Measurements from ENCODE around the gene PVALB. TPM values are rescaled to one million over a fixed set of nuclear protein-coding genes. Genes with fewer than 3 reads are reported as not detected.

PVALB gene
- total RNA-seq, 4 donors from 2014 or later = not detected

DNA sequence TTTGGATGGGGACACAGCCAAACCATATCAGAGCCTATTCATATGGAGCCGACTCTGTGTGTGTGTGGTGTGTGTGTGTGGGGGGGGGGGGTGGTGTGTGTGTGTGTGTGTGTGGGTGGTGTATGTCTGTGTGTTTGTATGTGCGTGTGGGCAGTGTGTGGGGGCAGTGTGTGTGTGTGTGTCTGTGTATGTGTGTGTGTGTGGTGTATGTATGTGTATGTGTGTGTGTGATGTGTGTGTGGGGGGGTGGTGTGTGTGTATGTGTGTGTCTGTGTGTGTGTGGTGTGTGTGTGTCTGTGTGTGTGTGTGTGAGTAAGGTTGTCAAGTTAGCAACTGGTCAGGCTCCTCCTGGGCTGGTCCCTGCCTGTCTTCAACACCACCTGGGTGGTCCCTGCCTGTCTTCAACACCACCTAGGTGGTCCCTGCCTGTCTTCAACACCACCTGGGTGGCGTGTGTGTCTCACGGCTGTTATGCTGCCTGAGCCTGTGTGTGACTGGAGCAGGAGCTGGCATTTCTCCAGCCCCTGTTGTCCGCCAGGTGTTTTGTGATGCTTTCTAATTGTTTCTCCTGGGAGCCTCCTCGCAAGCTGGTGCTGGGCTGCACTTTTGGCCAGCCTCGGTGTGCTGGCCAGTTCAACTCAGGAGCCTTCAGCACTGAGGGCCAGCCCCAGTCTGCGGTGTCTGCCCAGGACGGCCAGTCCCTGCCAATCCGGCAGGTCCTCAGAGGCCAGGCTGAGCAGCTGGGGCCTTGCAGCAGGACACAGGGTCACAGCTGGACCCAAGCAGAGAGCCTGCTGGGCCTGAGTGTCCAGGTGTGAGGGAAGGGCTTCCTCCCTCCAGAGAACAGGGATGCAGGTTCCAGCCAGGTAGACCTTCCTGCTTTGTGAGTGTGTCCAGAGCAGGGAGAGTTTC, 21.5 kb upstream of the PVALB start:
- Histone ChIP-seq H3K27ac (replicated peaks in 1 of 4) (no peak overlapping the region), H3K27me3 (peaks cover 0 to 31% (median 0%) of the 10 kb centered on the region in 4 donors), H3K4me1 (no peaks in the 10 kb centered on the region), H3K4me3 (no peak overlapping the region), H3K36me3 (no peaks in the 10 kb centered on the region), H3K9me3 (no peaks in the 10 kb centered on the region)
- intact Hi-C loops (cut with DNase I) = no loop called here
- DNase-seq (ENCODE audit: extremely low spot score) = no peak
- WGBS = 68% methylated on average over 6 of the region's 10 CpGs
- TF ChIP-seq EP300 (IDR thresholded peaks at IDR 0.05) = no peak
- TF ChIP-seq, protein P1, sequence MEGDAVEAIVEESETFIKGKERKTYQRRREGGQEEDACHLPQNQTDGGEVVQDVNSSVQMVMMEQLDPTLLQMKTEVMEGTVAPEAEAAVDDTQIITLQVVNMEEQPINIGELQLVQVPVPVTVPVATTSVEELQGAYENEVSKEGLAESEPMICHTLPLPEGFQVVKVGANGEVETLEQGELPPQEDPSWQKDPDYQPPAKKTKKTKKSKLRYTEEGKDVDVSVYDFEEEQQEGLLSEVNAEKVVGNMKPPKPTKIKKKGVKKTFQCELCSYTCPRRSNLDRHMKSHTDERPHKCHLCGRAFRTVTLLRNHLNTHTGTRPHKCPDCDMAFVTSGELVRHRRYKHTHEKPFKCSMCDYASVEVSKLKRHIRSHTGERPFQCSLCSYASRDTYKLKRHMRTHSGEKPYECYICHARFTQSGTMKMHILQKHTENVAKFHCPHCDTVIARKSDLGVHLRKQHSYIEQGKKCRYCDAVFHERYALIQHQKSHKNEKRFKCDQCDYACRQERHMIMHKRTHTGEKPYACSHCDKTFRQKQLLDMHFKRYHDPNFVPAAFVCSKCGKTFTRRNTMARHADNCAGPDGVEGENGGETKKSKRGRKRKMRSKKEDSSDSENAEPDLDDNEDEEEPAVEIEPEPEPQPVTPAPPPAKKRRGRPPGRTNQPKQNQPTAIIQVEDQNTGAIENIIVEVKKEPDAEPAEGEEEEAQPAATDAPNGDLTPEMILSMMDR (IDR thresholded peaks at IDR 0.05) = no peak
- TF ChIP-seq POLR2AphosphoS5 (IDR thresholded peaks at IDR 0.05) = no peak
- no peak for TF ChIP-seq POLR2A (IDR thresholded peaks at IDR 0.05; ENCODE audit: low read depth)

DNA sequence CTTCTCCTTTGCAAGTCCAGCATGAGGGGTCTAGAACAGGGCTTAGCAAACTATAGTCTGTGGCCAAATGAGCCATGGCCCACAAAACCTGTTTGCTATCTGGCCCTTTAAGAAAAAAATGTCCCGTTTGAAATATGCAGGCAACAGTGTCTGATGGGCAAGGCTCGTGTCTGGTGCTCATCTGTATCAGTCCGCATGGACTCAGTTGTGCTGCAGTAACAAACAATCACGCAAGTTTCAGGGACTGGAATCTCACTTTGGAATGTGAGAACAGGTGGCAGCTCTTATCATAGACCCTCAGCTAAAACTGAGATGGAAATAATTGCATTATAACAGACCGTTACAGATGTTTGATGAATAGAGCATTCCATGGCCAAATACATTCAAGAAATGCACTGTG, 19.1 kb upstream of the PVALB start:
- 67% methylated on average over 5 of the region's 5 CpGs for WGBS
- Histone ChIP-seq H3K4me1 (no peaks in the 10 kb centered on the region), H3K27me3 (peaks cover 0 to 33% (median 0%) of the 10 kb centered on the region in 4 donors), H3K4me3 (no peak overlapping the region), H3K27ac (replicated peaks in 1 of 4) (no peak overlapping the region), H3K36me3 (no peaks in the 10 kb centered on the region), H3K9me3 (no peaks in the 10 kb centered on the region)
- intact Hi-C loops (cut with DNase I) = no loop called here
- TF ChIP-seq POLR2A (IDR thresholded peaks at IDR 0.05; ENCODE audit: low read depth) = no peak
- TF ChIP-seq, protein P1 (IDR thresholded peaks at IDR 0.05) = no peak
- no peak for TF ChIP-seq POLR2AphosphoS5 (IDR thresholded peaks at IDR 0.05)
- TF ChIP-seq EP300 (IDR thresholded peaks at IDR 0.05) = no peak
- no peak for DNase-seq (ENCODE audit: extremely low spot score)

- H3K4me3 ChIP-seq = no peak overlapping the region
- TF ChIP-seq, protein P1 (IDR thresholded peaks at IDR 0.05) = no peak
- TF ChIP-seq EP300 (IDR thresholded peaks at IDR 0.05) (no peak), POLR2A (IDR thresholded peaks at IDR 0.05; ENCODE audit: low read depth) (no peak), POLR2AphosphoS5 (IDR thresholded peaks at IDR 0.05) (no peak)
- H3K36me3 ChIP-seq = no peaks in the 10 kb centered on the region
- no peaks in the 10 kb centered on the region for H3K4me1 ChIP-seq
- intact Hi-C loops (cut with DNase I) = no loop called here
- no peak overlapping the region for H3K27ac ChIP-seq (replicated peaks in 1 of 4)
- H3K27me3 ChIP-seq = peaks cover 0 to 30% (median 0%) of the 10 kb centered on the region in 4 donors
- no peak for DNase-seq (ENCODE audit: extremely low spot score)
- H3K9me3 ChIP-seq = no peaks in the 10 kb centered on the region
- 66% methylated on average over 2 of the region's 3 CpGs for WGBS
Measured at GRCh38 chr22:36833073-36833472, 16.2 kb upstream of the PVALB start.

DNA sequence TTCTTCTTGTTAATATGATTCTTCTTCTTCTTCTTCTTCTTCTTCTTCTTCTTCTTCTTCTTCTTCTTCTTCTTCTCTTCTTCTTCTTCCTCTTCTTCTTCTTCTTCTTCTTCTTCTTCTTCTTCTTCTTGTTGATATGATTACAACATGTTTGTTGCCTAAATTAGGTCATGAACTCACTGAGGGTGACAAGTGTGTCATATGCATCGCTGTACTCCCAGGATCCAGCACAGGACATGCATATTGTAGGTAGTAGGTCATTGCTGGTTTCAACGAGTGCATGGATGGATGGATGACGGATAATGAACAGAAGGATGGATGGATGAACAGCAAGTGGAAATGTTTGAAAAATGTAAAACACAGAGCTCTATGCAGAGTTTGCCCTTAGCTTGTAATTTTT, 14.9 kb upstream of the PVALB start:
- no peaks in the 10 kb centered on the region for H3K36me3 ChIP-seq
- intact Hi-C loops (cut with DNase I) = no loop called here
- H3K4me1 ChIP-seq = no peaks in the 10 kb centered on the region
- 92% methylated on average over 3 of the region's 3 CpGs for WGBS
- no peak overlapping the region for H3K27ac ChIP-seq (replicated peaks in 1 of 4)
- no peak overlapping the region for H3K4me3 ChIP-seq
- peaks cover 0 to 30% (median 0%) of the 10 kb centered on the region in 4 donors for H3K27me3 ChIP-seq
- H3K9me3 ChIP-seq = no peaks in the 10 kb centered on the region
- DNase-seq (ENCODE audit: extremely low spot score) = no peak
- TF ChIP-seq EP300 (IDR thresholded peaks at IDR 0.05) (no peak), POLR2A (IDR thresholded peaks at IDR 0.05; ENCODE audit: low read depth) (no peak)
- TF ChIP-seq, protein P1 (IDR thresholded peaks at IDR 0.05) = no peak
